ENCODE measurements around the gene UBC.

Gene UBC

GRCh38 chr12:124863416-124864325 lies 50.8 kb downstream of the UBC start, which contains the start of gene SCARB1:
TSS of gene SCARB1 (minus strand) at chr12:124863864. CDS start at chr12:124863720, 144 bp downstream.
- peak; percentile 64 to 80 for DNase-seq

DNA sequence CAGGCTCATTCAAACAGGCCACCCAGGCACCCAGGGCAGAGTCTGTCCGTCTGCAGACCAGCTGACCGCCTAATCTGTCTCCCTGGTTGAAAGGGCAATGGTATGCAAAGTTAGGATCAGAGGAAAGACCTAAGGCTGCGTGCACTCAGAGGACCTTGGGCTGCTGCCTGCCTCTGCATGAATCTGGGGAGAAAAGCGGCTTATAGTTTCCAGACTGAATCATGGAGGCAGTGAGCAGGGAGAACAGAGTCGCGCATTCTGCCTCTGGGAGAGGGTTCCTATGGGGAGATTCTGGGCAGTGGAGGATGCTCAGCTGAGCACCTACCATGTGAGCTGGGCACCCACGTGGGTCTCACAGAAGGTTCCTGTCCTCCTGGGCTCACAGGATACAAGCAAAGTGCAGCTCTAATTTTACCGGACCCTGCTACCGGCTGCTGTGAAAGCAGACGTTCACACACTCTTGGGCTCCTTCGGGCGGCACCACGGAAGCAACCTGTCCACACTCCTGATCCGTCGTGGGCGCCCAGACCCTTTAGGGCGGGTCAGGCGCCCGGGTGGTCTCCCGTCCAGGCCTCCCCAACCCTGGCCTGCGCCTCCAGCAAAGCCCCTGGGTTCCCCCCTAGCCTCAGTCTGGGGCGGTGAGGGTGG lies 51.6 kb downstream of the UBC start:
- DNase-seq: peak; percentile 9 to 29

DNA sequence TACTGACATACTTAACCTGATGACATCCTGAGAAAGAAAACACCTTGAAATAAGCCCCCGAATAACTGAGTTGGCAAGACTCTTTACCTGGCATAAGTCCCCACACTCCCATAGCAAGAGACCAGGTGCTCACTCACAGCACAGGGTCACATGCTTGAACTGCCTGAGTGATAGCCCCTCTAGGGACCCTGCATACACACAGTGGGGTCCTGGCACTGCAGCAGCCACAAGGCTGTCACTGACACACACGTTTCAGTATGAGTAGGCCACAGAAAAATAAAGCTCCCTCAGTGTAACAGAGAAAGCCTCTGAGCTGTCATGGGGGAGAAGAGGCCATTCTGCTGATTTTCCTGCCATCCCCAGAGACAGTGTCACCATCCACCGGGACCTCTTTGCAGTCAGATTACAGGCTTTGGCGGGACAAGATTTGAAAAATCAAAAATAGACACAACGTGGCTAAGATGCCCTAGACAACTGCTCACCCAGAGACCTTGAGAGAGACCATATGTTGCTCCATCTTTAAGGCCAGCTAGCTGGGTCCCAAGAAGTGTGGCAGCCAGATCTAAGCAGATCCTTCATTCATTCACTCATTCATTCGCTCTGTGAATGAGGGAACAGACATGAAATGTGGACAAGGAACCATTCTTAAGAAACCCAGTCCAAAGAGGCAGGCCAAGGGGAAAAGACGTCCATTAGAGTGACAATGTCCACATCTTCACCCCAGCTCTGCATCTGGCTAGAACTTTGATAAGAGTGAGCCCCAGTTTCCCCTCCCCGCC lies 52.4 kb downstream of the UBC start:
- DNase-seq: no peak
